Stimulated activated CD4-positive, alpha-beta T cell treated with anti-CD3 and anti-CD28 coated beads, Interleukin-1b, Interleukin-23, amount 100 ng/mL, for 24 hours (primary cell): ENCODE data around the gene VAV2.

Source experiments
- DNase-seq, 4 experiments: peaks; one replicate each; pipeline ENCODE4 v3.0.0-alpha.2; 2020; ENCODE audit warnings: low read depth in 4 of 4, low spot score in 1 of 4

The VAV2 gene

GRCh38 chr9:133838859-133839507 lies 153.1 kb downstream of the VAV2 start:
- no peak for DNase-seq

GRCh38 chr9:133837627-133838597 lies 154.2 kb downstream of the VAV2 start:
- no peak for DNase-seq

DNA sequence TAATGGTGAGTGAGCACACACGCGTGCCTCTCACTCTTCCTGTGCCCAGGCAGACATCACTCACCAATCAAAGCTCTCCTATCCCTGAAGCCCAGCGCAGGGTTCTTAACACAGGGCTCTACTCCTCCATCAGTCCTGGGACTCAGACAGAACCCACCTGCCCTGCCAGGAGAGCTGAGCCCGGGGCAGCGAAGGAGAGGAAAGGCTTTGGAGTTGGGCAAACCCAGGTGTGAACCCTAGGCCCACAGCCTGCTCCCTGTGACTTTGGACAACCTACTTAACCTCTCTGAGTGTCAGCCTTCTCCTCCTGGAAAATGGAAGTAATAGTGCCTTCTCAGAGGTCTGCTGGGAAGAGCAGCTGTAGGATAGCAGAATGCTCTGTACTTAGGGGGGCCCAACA lies 155.3 kb downstream of the VAV2 start:
- DNase-seq: no peak

DNA sequence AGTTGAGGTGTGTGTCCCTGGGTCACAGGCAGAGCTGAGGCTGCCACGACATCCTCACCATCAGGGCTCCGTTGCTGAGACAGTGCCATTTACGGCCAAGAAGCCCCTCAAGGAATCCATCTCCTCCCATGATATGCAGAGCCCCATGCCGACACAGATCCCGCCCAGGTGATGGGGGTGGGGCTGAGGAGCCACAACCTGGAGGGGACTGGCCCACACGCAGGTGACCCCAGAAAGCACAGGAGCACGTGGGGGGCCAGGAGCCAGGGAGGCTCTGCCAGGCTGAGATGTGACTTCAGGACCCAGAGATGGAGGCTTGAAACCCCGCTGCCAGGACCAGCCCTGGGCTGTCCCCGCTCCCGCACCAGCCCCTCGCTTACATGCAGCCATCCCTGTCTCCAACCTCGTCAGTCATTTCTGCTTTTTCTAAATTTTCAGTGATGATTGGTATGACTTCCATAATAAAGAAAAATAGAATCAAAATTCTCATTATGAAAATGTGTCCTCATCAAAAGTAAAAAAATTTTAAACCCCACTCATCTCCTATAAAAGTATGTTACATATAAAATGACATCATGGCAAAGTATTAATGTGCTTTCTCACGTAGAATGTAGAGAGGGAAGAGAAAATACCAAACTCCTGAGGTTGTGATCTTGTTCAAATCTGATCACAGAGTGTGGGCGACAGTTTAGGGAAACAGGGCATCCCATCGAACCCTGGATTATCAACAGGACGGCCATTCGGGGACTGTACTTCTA lies 155.9 kb downstream of the VAV2 start:
- no peak for DNase-seq

- no peak for DNase-seq
Measured at GRCh38 chr9:133835262-133835901, 156.7 kb downstream of the VAV2 start.

GRCh38 chr9:133834080-133834976 lies 157.8 kb downstream of the VAV2 start:
- DNase-seq: no peak

- DNase-seq: no peak
Measured at GRCh38 chr9:133833388-133834025, 158.6 kb downstream of the VAV2 start.

DNA sequence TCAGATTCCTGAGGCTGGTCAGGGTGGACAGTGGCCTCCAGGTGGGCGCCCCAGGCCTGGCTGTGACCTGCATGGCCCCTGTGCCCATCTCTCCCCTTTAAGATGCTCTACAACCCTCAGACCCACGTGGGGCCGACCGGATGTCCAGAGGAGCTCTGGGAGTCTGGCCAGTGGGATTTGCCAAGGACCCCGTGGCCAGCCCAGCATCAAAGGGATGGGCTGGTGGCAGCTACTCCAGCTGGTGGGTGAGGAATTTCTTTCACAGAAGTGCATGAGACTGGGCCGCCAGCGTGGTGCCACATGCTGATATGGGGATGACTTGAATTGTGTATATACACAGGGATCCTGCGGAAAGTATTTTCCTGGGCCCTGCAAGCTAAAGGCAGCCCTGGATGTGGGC lies 159.2 kb downstream of the VAV2 start:
- DNase-seq: no peak

DNA sequence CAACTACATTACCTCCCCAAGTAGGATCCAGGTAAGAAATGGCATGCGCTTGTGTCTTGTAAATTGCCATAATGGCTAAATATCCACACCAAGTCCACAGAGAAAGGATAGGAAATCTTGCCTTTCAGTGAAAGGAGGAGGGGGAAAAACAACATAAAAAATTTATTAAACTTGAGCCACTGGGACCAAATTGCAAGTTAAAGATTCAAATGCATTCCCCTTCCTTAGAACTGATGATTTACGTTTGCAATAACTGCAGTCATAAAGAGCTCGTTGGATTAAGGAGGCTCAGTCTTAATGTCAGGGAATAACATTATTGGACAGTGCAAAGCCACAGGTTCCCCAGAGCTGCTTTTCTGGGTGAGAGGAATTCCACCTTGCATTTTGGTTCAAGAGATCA lies 161.4 kb downstream of the VAV2 start:
- no peak for DNase-seq

DNA sequence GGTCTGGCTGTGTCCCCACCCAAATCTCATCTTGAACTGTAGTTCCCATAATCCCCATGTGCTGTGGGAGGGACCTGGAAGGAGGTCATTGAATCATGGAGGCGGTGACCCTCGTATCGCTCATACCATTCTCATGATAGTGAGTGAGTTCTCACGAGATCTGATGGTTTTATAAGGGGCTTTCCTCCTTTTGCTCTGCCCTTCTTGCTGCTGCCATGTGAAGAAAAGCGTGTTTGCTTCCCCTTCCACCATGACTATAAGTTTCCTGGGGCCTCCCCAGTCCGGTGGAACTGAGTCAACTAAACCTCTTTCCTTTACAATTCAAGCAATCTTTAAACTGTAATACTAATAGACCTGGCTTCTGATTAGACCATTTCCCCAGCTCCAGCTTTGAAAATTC lies 161.8 kb downstream of the VAV2 start:
- DNase-seq: no peak

DNA sequence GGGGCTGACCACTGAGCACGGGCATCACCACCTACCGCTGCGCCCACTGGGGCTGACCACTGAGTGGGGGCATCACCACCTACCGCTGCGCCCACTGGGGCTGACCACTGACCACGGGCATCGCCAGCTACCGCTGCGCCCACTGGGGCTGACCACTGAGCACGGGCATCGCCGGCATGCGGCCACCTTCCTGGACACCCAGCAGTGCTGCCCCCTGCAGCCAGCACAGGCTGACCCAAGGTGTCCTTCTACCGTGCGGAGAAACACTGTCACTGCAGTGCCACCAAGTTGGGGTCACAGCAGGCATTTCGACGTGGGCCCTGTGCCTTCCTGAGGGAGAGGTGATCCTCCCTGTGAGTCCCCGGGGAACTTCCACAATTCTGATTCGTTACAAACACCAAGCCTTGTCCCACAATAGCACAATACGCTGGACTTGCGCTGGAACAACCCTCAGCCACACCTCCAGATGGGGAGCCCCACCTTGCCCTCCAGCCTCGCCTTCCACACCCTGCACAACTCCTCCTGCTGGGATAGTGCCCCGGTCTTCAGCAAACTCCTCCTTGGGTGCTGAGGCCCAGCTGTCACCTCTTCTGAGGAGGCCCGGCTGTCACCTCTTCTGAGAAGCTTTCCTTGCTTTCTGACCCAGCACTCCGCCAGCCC lies 163.7 kb downstream of the VAV2 start:
- no peak for DNase-seq

DNA sequence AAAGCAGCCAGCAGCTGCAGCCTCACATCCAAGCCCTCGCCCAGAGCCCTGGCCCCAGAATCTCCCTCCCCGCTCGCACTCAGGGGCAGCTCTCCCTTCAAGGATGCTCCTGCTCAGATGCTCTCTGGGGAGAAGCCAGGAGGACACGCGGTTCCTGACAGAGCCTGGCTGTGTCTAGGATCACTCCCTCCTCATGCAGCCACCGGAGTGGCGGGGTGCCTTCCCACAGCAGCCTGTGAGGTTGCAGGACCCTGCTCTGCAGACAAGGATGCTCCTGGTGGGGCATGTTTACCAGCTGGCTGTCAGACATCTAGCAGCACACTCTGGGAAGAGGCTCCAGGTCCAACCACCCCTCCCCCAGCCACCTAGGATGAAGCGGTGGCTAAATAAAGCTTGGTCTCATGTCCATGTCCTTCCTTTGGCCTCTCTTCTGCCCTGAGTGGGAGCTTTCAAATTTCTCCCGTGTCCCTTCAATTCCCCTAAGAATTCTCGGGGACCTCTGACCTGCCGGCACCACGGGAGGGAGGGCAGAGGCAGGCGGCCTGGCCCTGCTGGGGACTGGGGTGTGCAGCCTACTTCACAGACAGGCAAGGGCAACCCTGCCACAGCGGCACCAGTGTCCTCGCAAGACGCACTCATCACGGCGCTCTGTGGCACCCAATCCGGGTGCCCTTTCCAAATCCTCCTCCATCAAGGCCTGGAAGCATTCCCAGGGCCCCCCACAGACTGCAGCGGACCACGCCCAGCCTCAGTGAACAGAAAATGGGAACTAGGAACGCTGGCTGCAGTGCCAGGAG lies 165.6 kb downstream of the VAV2 start:
- DNase-seq: no peak

- DNase-seq: no peak
Measured at GRCh38 chr9:133825555-133826218, 166.4 kb downstream of the VAV2 start.

DNA sequence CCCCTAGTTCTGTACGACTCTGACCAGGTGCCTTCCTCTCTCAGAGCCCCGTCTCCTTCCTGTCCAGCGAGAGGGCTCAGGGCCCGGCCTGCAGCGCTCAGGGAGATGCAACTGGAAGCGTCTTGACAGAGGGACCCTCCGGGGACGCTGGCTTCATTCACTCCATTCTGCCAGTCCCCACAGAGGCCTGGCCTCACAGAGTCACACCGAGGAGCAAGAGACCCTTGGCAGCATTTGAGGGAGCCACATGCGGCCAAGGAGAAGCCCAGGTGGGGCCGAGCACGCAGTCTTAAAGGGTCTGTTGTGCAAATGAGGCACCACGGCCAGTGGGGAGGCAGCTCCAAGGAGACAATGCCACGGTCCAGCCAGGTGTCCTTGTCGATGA lies 167.3 kb downstream of the VAV2 start:
- DNase-seq: no peak

DNA sequence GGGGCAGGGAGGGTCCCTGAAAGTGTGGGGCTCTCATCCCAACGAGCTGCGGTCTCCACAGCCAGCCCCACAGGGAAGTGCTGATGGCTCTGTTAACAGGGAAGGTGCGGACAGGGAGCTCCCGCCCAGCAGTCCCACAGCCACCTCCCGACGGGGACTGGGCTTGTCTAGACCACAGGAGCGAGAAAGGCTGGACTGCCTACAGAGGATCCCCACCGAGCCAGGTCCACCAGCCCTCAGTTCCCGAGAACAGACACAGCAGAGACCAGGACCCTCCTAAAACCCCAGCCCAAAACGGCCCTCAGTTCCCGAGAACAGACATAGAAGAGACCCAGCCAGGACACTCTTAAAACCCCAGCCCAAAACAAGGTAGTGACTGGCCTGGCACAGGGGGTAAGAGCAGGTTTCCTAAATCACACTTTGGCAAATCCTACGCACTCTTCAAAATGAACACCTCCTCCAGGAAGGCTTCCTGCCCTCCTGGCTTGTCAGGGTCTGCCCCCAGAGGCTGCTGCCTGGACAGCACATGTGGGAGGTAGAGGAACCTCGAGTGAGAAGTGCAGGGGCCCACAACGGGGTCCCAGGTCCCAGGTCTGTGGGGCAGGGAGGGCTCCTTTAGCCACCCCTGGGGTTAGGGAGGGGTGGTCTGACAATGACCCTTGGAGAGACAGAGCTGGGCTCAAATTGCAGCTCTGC lies 167.9 kb downstream of the VAV2 start:
- DNase-seq: no peak

DNA sequence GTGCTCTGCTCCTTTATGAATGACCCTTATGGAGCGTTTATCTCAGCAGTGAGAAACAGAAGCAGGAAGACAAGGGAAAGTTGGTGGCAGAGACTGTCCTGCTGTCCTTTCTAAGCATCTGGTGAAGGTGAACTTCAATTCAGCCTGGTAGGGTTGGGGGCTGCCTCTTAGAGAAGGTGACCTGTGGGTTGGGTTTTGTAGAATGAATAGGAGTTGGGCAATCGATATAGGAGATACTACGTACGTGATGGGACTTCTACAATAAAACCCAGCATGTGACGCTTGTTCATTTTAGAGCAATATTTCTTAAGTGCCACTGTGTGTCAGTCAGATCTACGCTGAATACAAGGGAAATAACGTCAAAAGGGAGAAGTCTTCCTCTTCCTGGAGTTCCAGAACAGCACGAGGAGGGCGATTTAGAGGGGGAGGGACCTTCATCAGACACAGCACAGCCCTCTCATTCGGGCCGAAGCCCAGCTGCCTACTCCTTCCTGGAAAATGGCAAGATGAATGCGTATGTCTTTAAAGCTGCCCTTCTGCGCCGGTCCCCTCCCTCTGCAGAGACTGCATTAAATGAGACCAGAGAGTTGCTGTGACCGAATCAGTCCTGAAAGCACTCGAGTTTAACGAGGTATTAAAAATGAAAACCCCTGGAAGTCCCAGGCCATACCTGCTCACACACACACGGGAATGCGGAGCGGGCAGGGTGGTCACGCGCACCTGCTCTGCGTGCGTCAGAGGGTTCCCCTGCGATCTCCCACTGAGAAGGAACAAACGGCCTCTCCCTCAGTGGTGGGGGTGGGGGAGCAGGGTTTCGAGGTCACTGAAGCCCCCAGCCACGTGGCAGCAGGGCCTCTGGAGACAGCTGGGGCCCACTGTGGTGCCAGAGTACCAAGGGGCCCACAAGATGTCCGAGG lies 168.7 kb downstream of the VAV2 start:
- DNase-seq: no peak
